Daoy (cell line): ENCODE results near the gene MPND. TPM values are rescaled to one million over a fixed set of nuclear protein-coding genes. Genes with fewer than 3 reads are reported as not detected.

Experiments
- DNase-seq: peaks from one replicate; pipeline ENCODE4 v3.0.0-alpha.2; 2015; ENCODE audit warnings: low read depth
- total RNA-seq: library from RNA; depleted of rRNA; stranded (reverse); fragments of >200 nt; shearing (Covaris generic); gene quantifications from 2 replicates; pipeline ENCODE4 v1.2.3, GENCODE V29; 2014

The MPND gene
- total RNA-seq, 1 experiment from 2014 or later = 2.5 TPM

- DNase-seq = no peak
Measured at GRCh38 chr19:4365791-4366665, 22.7 kb downstream of the MPND start.

GRCh38 chr19:4366666-4367335 lies 23.4 kb downstream of the MPND start:
- no peak for DNase-seq

GRCh38 chr19:4367336-4367723 lies 24.0 kb downstream of the MPND start:
- no peak for DNase-seq

GRCh38 chr19:4367781-4368127 lies 24.4 kb downstream of the MPND start:
- no peak for DNase-seq

GRCh38 chr19:4368128-4368820 lies 24.9 kb downstream of the MPND start:
- no peak for DNase-seq

- peak; percentile 65 for DNase-seq
Measured at GRCh38 chr19:4369109-4369887, 25.9 kb downstream of the MPND start.

GRCh38 chr19:4369888-4370260 lies 26.5 kb downstream of the MPND start:
- no peak for DNase-seq

- no peak for DNase-seq
Measured at GRCh38 chr19:4370418-4371041, 27.2 kb downstream of the MPND start.

GRCh38 chr19:4371247-4372164 lies 28.1 kb downstream of the MPND start:
- DNase-seq = no peak

- DNase-seq = no peak
Measured at GRCh38 chr19:4372165-4373012, 29.0 kb downstream of the MPND start.

GRCh38 chr19:4373013-4373367 lies 29.6 kb downstream of the MPND start:
- DNase-seq = no peak

- DNase-seq = no peak
Measured at GRCh38 chr19:4373601-4374497, 30.5 kb downstream of the MPND start.

- peak; percentile 93 for DNase-seq
Measured at GRCh38 chr19:4374498-4375163, 31.3 kb downstream of the MPND start.

GRCh38 chr19:4375164-4376027 lies 32.0 kb downstream of the MPND start:
- peak; percentile 86 for DNase-seq

- peak; percentile 34 for DNase-seq
Measured at GRCh38 chr19:4376028-4376670, 32.8 kb downstream of the MPND start.

- peak; percentile 2 for DNase-seq
Measured at GRCh38 chr19:4376671-4376990, 33.3 kb downstream of the MPND start.
